ENCODE data around the gene GDPGP1. TPM values are rescaled to one million over a fixed set of nuclear protein-coding genes. Genes with fewer than 3 reads are reported as not detected.

Gene GDPGP1
- total RNA-seq, 1 experiment from 2014 or later: 7.8 TPM

DNA sequence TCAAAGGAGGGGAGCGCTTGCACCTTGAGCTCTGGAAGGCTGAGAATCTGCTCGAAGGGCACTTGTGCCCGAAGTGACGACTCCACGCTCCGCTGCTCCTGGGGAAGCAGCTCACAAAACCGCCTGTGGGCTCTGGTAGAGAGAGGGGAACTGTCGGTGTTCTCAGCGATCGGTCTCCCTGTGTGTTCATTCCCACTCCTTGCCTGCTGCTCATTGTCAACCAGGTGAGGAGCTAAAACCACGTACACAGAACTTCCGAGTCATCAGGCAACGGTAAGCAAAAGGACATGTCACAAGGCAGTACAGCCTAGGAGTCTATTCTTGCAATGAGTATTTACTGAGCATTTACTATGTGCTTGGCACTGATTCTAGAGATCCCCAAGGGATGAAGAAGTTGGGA lies 1.8 kb upstream of the GDPGP1 start:
- no peak overlapping the region for H2AFZ ChIP-seq (ENCODE audit: low read length)
- H3K4me2 ChIP-seq (ENCODE audit: low read depth, low read length, poor library complexity, severe bottlenecking): peak overlapping the region; percentile 70
- peak overlapping the region; percentile 84 for H3K9ac ChIP-seq (ENCODE audit: low read length)
- H3K27ac ChIP-seq (ENCODE audit: low read length): no peak overlapping the region
- no peak for DNase-seq
- peaks cover 20% of the 10 kb centered on the region for H3K4me1 ChIP-seq (ENCODE audit: low read length)
- H3K4me3 ChIP-seq (ENCODE audit: low read length): peak overlapping the region; percentile 90
- 0 out of 2 replicates have a peak, but pooled peaks cover 4% of the 10 kb centered on the region for H4K20me1 ChIP-seq (ENCODE audit: insufficient read depth, low read depth, low read length)
- no peaks in the 10 kb centered on the region for H3K27me3 ChIP-seq (ENCODE audit: low read length)
- peaks cover 5% of the 10 kb centered on the region for H3K36me3 ChIP-seq (ENCODE audit: insufficient read depth, low read length)
- H3K9me3 ChIP-seq (ENCODE audit: low read length): no peaks in the 10 kb centered on the region
- H3K9me2 ChIP-seq (replicated peaks; ENCODE audit: insufficient read depth, low read length): no peaks in the 10 kb centered on the region
- H3K79me2 ChIP-seq (ENCODE audit: low read length): peaks cover 28% of the 10 kb centered on the region

DNA sequence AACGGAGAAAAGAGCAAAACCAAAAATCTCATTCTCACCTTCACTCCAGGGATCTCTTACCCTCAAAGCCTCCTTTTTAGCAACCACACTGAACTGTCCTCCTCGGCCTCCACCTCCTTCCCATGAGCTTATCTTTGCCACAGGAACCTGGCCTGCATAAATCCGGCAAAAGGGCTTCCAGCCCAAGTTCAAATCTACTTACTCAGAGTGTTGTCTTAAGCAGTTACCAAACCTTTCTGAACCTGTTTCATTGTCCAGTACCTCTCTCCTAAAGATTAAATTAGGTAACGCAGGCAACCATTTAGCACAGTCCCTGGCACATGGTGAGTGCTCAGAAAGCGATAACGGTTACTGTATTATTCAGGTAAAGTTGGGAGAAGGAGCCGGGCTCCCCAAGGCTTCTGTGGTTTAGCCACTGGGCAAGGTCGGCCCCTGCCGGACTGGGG lies 1.0 kb upstream of the GDPGP1 start:
- Histone ChIP-seq H3K27me3 (ENCODE audit: low read length) (no peaks in the 10 kb centered on the region), H3K79me2 (ENCODE audit: low read length) (peaks cover 28% of the 10 kb centered on the region), H3K9ac (ENCODE audit: low read length) (peak overlapping the region; percentile 84), H3K9me3 (ENCODE audit: low read length) (no peaks in the 10 kb centered on the region), H3K4me1 (ENCODE audit: low read length) (peaks cover 20% of the 10 kb centered on the region), H3K36me3 (ENCODE audit: insufficient read depth, low read length) (peaks cover 5% of the 10 kb centered on the region), H4K20me1 (ENCODE audit: insufficient read depth, low read depth, low read length) (0 out of 2 replicates have a peak, but pooled peaks cover 4% of the 10 kb centered on the region), H3K27ac (ENCODE audit: low read length) (peak overlapping the region; percentile 19; the same call in 1 of the 2 replicates), H3K4me2 (ENCODE audit: low read depth, low read length, poor library complexity, severe bottlenecking) (peak overlapping the region; percentile 70), H3K9me2 (replicated peaks; ENCODE audit: insufficient read depth, low read length) (no peaks in the 10 kb centered on the region), H3K4me3 (ENCODE audit: low read length) (peak overlapping the region; percentile 90), H2AFZ (ENCODE audit: low read length) (no peak overlapping the region; the same call in 1 of the 2 replicates)
- no peak for DNase-seq

DNA sequence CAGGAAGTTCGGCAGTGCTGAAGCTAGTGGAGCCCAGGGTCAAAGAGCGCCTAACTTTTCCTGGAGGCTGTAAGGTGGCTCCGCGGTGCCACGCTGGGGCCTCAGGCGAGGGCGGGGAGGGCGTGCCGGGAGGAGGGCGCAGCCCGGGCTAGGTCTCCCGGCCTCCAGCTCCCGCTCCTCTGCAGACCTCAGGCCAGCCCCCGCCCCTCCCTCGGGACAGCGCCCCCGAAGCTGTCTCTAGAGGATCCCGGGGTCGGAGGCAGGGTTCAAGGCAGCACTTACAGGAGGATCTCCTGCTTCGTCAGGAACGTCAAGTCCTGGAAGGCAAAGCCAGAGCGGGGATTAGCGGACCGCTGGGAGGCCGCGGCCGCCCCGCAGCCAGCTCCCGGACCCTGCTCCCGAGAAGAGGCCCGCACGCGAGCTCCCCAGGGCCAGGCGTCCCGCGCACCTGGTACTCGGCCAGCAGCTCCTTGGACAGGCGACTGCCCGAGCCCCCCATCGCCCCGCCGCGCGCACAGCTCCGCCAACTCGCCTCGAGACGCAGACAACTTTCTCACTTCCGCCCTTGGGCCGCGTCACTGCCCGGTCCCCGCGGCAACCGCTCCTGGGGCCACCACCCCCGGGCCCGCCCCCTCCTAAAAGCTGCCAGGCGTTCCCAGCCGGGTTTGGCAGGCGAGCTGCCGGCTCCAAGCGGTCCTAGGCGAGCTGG lies 468 bp upstream of the GDPGP1 start, which contains the start of gene CIB1:
CIB1 (minus strand) TSS at position 555 of the 709 bp plus-strand sequence; CDS start at position 499, 56 bp downstream.
- H3K9me3 ChIP-seq (ENCODE audit: low read length): no peaks in the 10 kb centered on the region
- DNase-seq: peak; percentile 99
- H3K4me3 ChIP-seq (ENCODE audit: low read length): peak within 1 kb of the TSS; percentile 90
- H4K20me1 ChIP-seq (ENCODE audit: insufficient read depth, low read depth, low read length): 0 out of 2 replicates have a peak, but pooled peaks cover 4% of the 10 kb centered on the region
- peak within 1 kb of the TSS; percentile 44; the same call in 1 of the 2 replicates for H3K27ac ChIP-seq (ENCODE audit: low read length)
- peak within 1 kb of the TSS; percentile 65; the same call in 1 of the 2 replicates for H2AFZ ChIP-seq (ENCODE audit: low read length)
- H3K4me2 ChIP-seq (ENCODE audit: low read depth, low read length, poor library complexity, severe bottlenecking): peak within 1 kb of the TSS; percentile 70
- H3K36me3 ChIP-seq (ENCODE audit: insufficient read depth, low read length): peaks cover 6% of the 10 kb centered on the region; the same call in 1 of the 2 replicates
- peaks cover 28% of the 10 kb centered on the region for H3K79me2 ChIP-seq (ENCODE audit: low read length)
- H3K9ac ChIP-seq (ENCODE audit: low read length): peak within 1 kb of the TSS; percentile 84
- no peaks in the 10 kb centered on the region for H3K9me2 ChIP-seq (replicated peaks; ENCODE audit: insufficient read depth, low read length)
- H3K27me3 ChIP-seq (ENCODE audit: low read length): no peaks in the 10 kb centered on the region
- H3K4me1 ChIP-seq (ENCODE audit: low read length): peaks cover 20% of the 10 kb centered on the region

DNA sequence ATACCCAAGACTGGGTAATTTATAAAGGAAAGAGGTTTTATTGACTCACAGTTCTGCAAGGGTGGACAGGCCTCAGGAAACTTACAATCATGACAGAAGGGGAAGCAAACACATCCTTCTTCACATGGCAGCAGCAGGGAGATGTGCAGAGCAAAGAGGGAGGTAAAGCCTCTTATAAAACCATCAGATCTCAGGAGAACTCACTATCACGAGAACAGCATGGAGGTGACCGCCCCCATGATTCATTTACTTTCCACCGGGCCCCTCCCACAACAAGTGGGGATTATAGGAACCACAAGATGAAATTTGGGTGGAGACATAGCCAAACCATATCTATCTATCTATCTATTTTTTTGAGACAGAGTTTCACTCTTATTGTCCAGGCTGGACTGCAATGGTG lies 5.4 kb downstream of the GDPGP1 start:
- Histone ChIP-seq H3K4me3 (ENCODE audit: low read length) (no peak overlapping the region), H2AFZ (ENCODE audit: low read length) (no peak overlapping the region), H3K9ac (ENCODE audit: low read length) (no peak overlapping the region), H3K9me3 (ENCODE audit: low read length) (no peaks in the 10 kb centered on the region), H4K20me1 (ENCODE audit: insufficient read depth, low read depth, low read length) (no peaks in the 10 kb centered on the region), H3K4me1 (ENCODE audit: low read length) (peaks cover 6% of the 10 kb centered on the region), H3K36me3 (ENCODE audit: insufficient read depth, low read length) (peaks cover 4% of the 10 kb centered on the region; the same call in 1 of the 2 replicates), H3K79me2 (ENCODE audit: low read length) (peaks cover 5% of the 10 kb centered on the region; the same call in 1 of the 2 replicates), H3K27me3 (ENCODE audit: low read length) (no peaks in the 10 kb centered on the region), H3K9me2 (replicated peaks; ENCODE audit: insufficient read depth, low read length) (no peaks in the 10 kb centered on the region), H3K27ac (ENCODE audit: low read length) (no peak overlapping the region), H3K4me2 (ENCODE audit: low read depth, low read length, poor library complexity, severe bottlenecking) (no peak overlapping the region)
- no peak for DNase-seq

DNA sequence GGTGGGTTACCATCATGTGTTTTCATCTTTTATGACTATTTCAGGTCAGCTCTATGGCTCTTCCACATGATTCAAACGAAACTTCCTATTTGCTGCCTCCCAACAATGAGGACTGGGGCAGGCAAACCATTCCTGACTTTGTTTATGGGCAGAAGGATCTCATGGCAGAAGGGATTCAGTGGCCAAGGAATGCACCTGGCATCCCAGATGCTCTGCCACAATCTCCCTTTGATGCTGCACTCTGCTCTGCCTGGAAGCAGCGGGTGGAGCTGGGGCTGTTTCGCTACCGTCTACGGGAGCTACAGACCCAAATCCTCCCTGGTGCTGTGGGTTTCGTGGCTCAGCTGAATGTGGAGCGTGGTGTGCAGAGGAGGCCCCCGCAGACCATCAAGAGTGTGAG lies 6.8 kb downstream of the GDPGP1 start:
- Histone ChIP-seq H3K4me3 (ENCODE audit: low read length) (no peak overlapping the region), H2AFZ (ENCODE audit: low read length) (no peak overlapping the region), H3K27me3 (ENCODE audit: low read length) (no peaks in the 10 kb centered on the region), H3K4me2 (ENCODE audit: low read depth, low read length, poor library complexity, severe bottlenecking) (no peak overlapping the region), H4K20me1 (ENCODE audit: insufficient read depth, low read depth, low read length) (no peaks in the 10 kb centered on the region), H3K79me2 (ENCODE audit: low read length) (no peaks in the 10 kb centered on the region), H3K9me3 (ENCODE audit: low read length) (no peaks in the 10 kb centered on the region), H3K9ac (ENCODE audit: low read length) (no peak overlapping the region), H3K4me1 (ENCODE audit: low read length) (no peaks in the 10 kb centered on the region), H3K27ac (ENCODE audit: low read length) (no peak overlapping the region), H3K36me3 (ENCODE audit: insufficient read depth, low read length) (peaks cover 4% of the 10 kb centered on the region; the same call in 1 of the 2 replicates), H3K9me2 (replicated peaks; ENCODE audit: insufficient read depth, low read length) (no peaks in the 10 kb centered on the region)
- no peak for DNase-seq

DNA sequence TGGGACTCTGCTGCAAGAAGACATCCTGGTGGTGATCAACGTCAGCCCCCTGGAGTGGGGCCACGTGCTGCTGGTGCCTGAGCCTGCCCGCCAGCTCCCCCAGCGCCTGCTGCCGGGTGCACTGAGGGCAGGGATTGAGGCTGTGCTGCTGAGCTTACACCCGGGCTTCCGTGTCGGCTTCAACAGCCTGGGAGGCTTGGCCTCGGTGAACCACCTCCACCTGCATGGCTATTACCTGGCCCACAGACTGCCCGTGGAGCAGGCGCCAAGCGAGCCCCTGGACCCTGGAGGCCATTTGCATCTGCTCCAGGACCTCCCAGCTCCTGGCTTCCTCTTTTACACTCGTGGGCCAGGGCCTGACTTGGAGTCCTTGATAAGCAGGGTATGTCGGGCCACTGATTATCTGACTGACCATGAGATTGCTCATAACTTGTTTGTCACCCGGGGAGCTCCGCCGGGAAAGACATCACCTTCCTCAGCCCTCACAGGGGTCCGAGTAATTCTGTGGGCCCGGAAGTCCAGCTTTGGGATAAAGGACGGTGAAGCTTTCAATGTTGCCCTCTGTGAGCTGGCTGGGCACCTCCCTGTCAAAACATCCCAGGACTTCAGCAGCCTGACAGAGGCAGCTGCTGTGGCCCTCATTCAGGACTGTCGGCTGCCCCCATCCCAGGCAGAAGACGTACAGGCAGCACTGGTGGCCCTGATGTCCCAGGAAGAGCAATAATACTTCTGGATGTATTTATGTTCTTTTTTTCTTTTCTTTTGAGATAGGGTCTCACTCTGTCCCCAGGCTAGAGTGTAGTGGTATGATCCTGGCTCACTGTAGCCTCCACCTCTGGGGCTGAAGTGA lies 7.6 kb downstream of the GDPGP1 start:
- Histone ChIP-seq H4K20me1 (ENCODE audit: insufficient read depth, low read depth, low read length) (no peaks in the 10 kb centered on the region), H3K4me2 (ENCODE audit: low read depth, low read length, poor library complexity, severe bottlenecking) (no peak overlapping the region), H3K4me1 (ENCODE audit: low read length) (no peaks in the 10 kb centered on the region), H3K4me3 (ENCODE audit: low read length) (no peak overlapping the region), H3K79me2 (ENCODE audit: low read length) (no peaks in the 10 kb centered on the region), H3K9ac (ENCODE audit: low read length) (no peak overlapping the region), H3K36me3 (ENCODE audit: insufficient read depth, low read length) (peaks cover 4% of the 10 kb centered on the region; the same call in 1 of the 2 replicates), H3K9me3 (ENCODE audit: low read length) (no peaks in the 10 kb centered on the region), H3K27me3 (ENCODE audit: low read length) (no peaks in the 10 kb centered on the region), H3K9me2 (replicated peaks; ENCODE audit: insufficient read depth, low read length) (no peaks in the 10 kb centered on the region), H3K27ac (ENCODE audit: low read length) (no peak overlapping the region), H2AFZ (ENCODE audit: low read length) (no peak overlapping the region)
- DNase-seq: no peak

- no peak overlapping the region for H3K4me2 ChIP-seq (ENCODE audit: low read depth, low read length, poor library complexity, severe bottlenecking)
- DNase-seq: no peak
- H4K20me1 ChIP-seq (ENCODE audit: insufficient read depth, low read depth, low read length): no peaks in the 10 kb centered on the region
- H3K9me3 ChIP-seq (ENCODE audit: low read length): no peaks in the 10 kb centered on the region
- H3K79me2 ChIP-seq (ENCODE audit: low read length): no peaks in the 10 kb centered on the region
- no peak overlapping the region for H3K4me3 ChIP-seq (ENCODE audit: low read length)
- no peak overlapping the region for H3K9ac ChIP-seq (ENCODE audit: low read length)
- no peaks in the 10 kb centered on the region for H3K36me3 ChIP-seq (ENCODE audit: insufficient read depth, low read length)
- H2AFZ ChIP-seq (ENCODE audit: low read length): no peak overlapping the region
- no peaks in the 10 kb centered on the region for H3K9me2 ChIP-seq (replicated peaks; ENCODE audit: insufficient read depth, low read length)
- H3K27me3 ChIP-seq (ENCODE audit: low read length): no peaks in the 10 kb centered on the region
- no peak overlapping the region for H3K27ac ChIP-seq (ENCODE audit: low read length)
- H3K4me1 ChIP-seq (ENCODE audit: low read length): no peaks in the 10 kb centered on the region
Observed at GRCh38 chr15:90243943-90244639, 10.1 kb downstream of the GDPGP1 start.

Measured in Karpas-422 (cell line).